Measurements from ENCODE around the gene DCAF16.

The DCAF16 gene

GRCh38 chr4:17823871-17824669 lies 13.5 kb upstream of the DCAF16 start:
- TF ChIP-seq CTCF (IDR thresholded peaks at IDR 0.05; ENCODE audit: low read depth, low read length): no peak
- H3K4me3 ChIP-seq (ENCODE audit: low read depth, low read length): no peak overlapping the region
- DNase-seq (ENCODE audit: low read depth): no peak

GRCh38 chr4:17817027-17817426 lies 6.5 kb upstream of the DCAF16 start:
- no peak overlapping the region for H3K4me3 ChIP-seq (ENCODE audit: low read depth, low read length)
- DNase-seq (ENCODE audit: low read depth): peak; percentile 71
- TF ChIP-seq CTCF (IDR thresholded peaks at IDR 0.05; ENCODE audit: low read depth, low read length): peak; percentile 52
- no peak for TF ChIP-seq POLR2A (IDR thresholded peaks at IDR 0.05; ENCODE audit: extremely low read depth, insufficient read length)

DNA sequence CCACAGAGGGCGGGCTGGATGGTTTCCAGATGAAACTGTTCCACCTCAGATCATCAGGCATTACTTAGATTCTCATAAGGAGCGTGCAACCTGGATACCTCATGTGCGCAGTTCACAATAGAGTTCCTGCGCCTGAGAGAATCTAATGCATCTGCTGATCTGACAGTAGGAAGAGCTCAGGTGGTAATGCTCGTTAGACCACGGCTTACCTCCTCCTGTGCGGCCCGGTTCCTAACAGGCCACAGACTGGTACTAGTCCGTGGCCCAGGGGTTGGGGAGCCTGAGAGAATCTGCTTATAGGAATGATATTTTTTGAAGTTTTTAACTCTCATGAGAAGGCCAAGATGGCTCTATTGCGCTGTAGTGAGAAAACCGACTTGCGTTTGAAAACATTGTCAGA lies 5.6 kb upstream of the DCAF16 start:
- TF ChIP-seq MYC (IDR thresholded peaks at IDR 0.05; ENCODE audit: low read depth, low read length): no peak
- no peak for TF ChIP-seq CTCF (IDR thresholded peaks at IDR 0.05; ENCODE audit: low read depth, low read length)
- no peak for TF ChIP-seq POLR2A (IDR thresholded peaks at IDR 0.05; ENCODE audit: extremely low read depth, insufficient read length)
- DNase-seq (ENCODE audit: low read depth): no peak
- no peak overlapping the region for H3K4me3 ChIP-seq (ENCODE audit: low read depth, low read length)

DNA sequence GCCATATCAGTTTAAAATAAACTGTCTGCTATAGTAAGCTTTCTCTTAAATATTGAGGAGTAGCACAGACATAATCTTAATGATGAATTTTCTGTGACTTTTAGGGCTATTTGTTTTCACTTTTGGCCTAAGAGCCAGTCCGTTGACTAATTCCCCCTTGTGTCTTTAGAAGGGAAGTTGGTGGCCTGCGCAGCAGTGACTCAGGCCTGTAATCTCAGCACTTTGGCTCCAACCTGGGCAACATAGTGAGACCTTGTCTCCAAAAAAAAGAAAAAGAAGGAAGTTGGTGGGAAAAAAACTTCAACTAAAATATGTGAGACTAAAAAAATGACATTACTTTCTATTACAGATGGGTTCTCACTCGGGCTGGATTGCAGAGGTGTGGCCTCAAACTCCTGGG lies 3.6 kb upstream of the DCAF16 start:
- peak overlapping the region; percentile 87 for H3K4me3 ChIP-seq (ENCODE audit: low read depth, low read length)
- TF ChIP-seq, protein P1, sequence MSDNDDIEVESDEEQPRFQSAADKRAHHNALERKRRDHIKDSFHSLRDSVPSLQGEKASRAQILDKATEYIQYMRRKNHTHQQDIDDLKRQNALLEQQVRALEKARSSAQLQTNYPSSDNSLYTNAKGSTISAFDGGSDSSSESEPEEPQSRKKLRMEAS (IDR thresholded peaks at IDR 0.05; ENCODE audit: low read depth, low read length): no peak
- TF ChIP-seq MYC (IDR thresholded peaks at IDR 0.05; ENCODE audit: low read depth, low read length) (no peak), CTCF (IDR thresholded peaks at IDR 0.05; ENCODE audit: low read depth, low read length) (no peak)
- DNase-seq (ENCODE audit: low read depth): peak; percentile 62

DNA sequence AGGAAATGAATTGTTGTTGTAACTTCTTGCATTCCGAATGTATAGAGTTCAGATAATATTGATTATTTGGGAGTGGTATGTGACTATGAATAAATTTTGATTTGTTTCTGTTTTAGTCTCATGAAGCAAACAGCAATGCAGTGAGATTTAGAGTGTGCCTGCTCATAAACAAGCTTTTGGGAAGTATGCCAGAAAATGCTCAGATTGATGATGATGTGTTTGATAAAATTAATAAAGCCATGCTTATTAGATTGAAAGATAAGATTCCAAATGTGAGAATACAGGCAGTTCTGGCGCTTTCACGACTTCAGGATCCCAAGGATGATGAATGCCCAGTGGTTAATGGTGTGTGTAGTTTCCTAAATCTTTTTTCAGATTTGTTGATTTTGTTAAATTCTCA lies 2.2 kb upstream of the DCAF16 start:
- DNase-seq (ENCODE audit: low read depth): no peak
- peak overlapping the region; percentile 87 for H3K4me3 ChIP-seq (ENCODE audit: low read depth, low read length)
- no peak for TF ChIP-seq CTCF (IDR thresholded peaks at IDR 0.05; ENCODE audit: low read depth, low read length)
- no peak for TF ChIP-seq POLR2A (IDR thresholded peaks at IDR 0.05; ENCODE audit: extremely low read depth, insufficient read length)
- TF ChIP-seq, protein P1 (IDR thresholded peaks at IDR 0.05; ENCODE audit: low read depth, low read length): no peak
- TF ChIP-seq MYC (IDR thresholded peaks at IDR 0.05; ENCODE audit: low read depth, low read length): no peak

DNA sequence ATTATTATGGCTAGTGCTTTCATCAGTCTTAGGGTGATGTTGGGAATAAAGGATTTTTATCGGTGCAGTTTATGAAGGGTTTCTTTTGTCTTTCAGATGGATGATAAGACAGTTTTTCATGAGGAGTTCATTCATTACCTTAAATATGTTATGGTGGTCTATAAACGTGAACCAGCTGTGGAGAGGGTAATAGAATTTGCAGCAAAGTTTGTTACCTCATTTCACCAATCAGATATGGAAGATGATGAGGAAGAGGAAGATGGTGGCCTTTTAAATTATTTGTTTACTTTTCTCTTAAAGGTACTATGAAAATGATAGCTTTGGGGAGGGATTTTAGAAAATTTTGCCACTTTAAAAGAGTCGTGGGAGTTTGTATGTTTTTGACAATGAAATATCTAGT lies 1.6 kb upstream of the DCAF16 start:
- peak; percentile 45 for DNase-seq (ENCODE audit: low read depth)
- no peak for TF ChIP-seq CTCF (IDR thresholded peaks at IDR 0.05; ENCODE audit: low read depth, low read length)
- TF ChIP-seq MYC (IDR thresholded peaks at IDR 0.05; ENCODE audit: low read depth, low read length): no peak
- TF ChIP-seq, protein P1 (IDR thresholded peaks at IDR 0.05; ENCODE audit: low read depth, low read length): no peak
- no peak for TF ChIP-seq POLR2A (IDR thresholded peaks at IDR 0.05; ENCODE audit: extremely low read depth, insufficient read length)
- peak overlapping the region; percentile 87 for H3K4me3 ChIP-seq (ENCODE audit: low read depth, low read length)
